ENCODE results near the gene SYT9.

SYT9 gene

GRCh38 chr11:7435176-7435575 lies 183.5 kb downstream of the SYT9 start:
- TF ChIP-seq CTCF (IDR thresholded peaks at IDR 0.05; ENCODE audit: insufficient read depth, low read depth, low read length, missing control alignments) = no peak
- no peak overlapping the region for H3K4me3 ChIP-seq (ENCODE audit: low read depth, low read length)
- DNase-seq (ENCODE audit: low read depth) = no peak

GRCh38 chr11:7436146-7436545 lies 184.4 kb downstream of the SYT9 start:
- TF ChIP-seq CTCF (IDR thresholded peaks at IDR 0.05; ENCODE audit: insufficient read depth, low read depth, low read length, missing control alignments) = no peak

GRCh38 chr11:7436657-7437056 lies 185.0 kb downstream of the SYT9 start:
- H3K4me3 ChIP-seq (ENCODE audit: low read depth, low read length) = no peak overlapping the region
- DNase-seq (ENCODE audit: low read depth) = peak; percentile 60
- no peak for TF ChIP-seq CTCF (IDR thresholded peaks at IDR 0.05; ENCODE audit: insufficient read depth, low read depth, low read length, missing control alignments)

More at GRCh38 chr11:7436146-7436545, 184.4 kb downstream of the SYT9 start:
- no peak for DNase-seq (ENCODE audit: low read depth)
- no peak overlapping the region for H3K4me3 ChIP-seq (ENCODE audit: low read depth, low read length)

GRCh38 chr11:7437696-7438095 lies 186.0 kb downstream of the SYT9 start:
- TF ChIP-seq CTCF (IDR thresholded peaks at IDR 0.05; ENCODE audit: insufficient read depth, low read depth, low read length, missing control alignments) = no peak
- no peak overlapping the region for H3K4me3 ChIP-seq (ENCODE audit: low read depth, low read length)
- DNase-seq (ENCODE audit: low read depth) = no peak

GRCh38 chr11:7439746-7440320 lies 188.1 kb downstream of the SYT9 start:
- no peak for DNase-seq (ENCODE audit: low read depth)
- TF ChIP-seq CTCF (IDR thresholded peaks at IDR 0.05; ENCODE audit: insufficient read depth, low read depth, low read length, missing control alignments) = no peak
- H3K4me3 ChIP-seq (ENCODE audit: low read depth, low read length) = no peak overlapping the region

- TF ChIP-seq CTCF (IDR thresholded peaks at IDR 0.05; ENCODE audit: insufficient read depth, low read depth, low read length, missing control alignments) = peak; percentile 93
- H3K4me3 ChIP-seq (ENCODE audit: low read depth, low read length) = no peak overlapping the region
- peak; percentile 76 for DNase-seq (ENCODE audit: low read depth)
Observed at GRCh38 chr11:7442588-7443215, 191.0 kb downstream of the SYT9 start.
